ENCODE measurements around the gene CTBS. TPM values are rescaled to one million over a fixed set of nuclear protein-coding genes. Genes with fewer than 3 reads are reported as not detected.

The CTBS gene
- total RNA-seq, 2 donors from 2014 or later, result 21.5 to 28.3 TPM

GRCh38 chr1:84504580-84505492 is 69.4 kb downstream of the CTBS start:
- Histone ChIP-seq H3K4me3 (peak overlapping the region; percentile 71), H3K4me1 (ENCODE audit: control insufficient read depth in 1 of 2, low read depth in 2 of 2) (peaks cover 38 to 53% of the 10 kb centered on the region in 2 donors), H3K36me3 (peaks cover under 1% of the 10 kb centered on the region), H3K9me3 (no peaks in the 10 kb centered on the region), H3K27ac (peak overlapping the region; percentile 91 to 92), H3K27me3 (replicated peaks; ENCODE audit: insufficient read depth) (no peaks in the 10 kb centered on the region)
- no peak for TF ChIP-seq CTCF (IDR thresholded peaks at IDR 0.05)
- DNase-seq (ENCODE audit: low spot score), result no peak
- ATAC-seq (ENCODE audit: insufficient number of reproducible peaks, low FRiP score, low read depth), result no peak

GRCh38 chr1:84502927-84503326 is 71.3 kb downstream of the CTBS start:
- Histone ChIP-seq H3K9me3 (no peaks in the 10 kb centered on the region), H3K27me3 (replicated peaks; ENCODE audit: insufficient read depth) (no peaks in the 10 kb centered on the region), H3K4me1 (ENCODE audit: control insufficient read depth in 1 of 2, low read depth in 2 of 2) (peaks cover 38 to 53% of the 10 kb centered on the region in 2 donors), H3K27ac (no peak overlapping the region), H3K4me3 (peak overlapping the region; percentile 71), H3K36me3 (peaks cover 7% of the 10 kb centered on the region)
- TF ChIP-seq CTCF (IDR thresholded peaks at IDR 0.05), result no peak
- DNase-seq (ENCODE audit: low spot score) (no peak), ATAC-seq (ENCODE audit: insufficient number of reproducible peaks, low FRiP score, low read depth) (no peak)

Other genes starting within 250 kb of the CTBS start
- not detected for gene DNASE2B, start 176.0 kb downstream of the CTBS start, total RNA-seq
- 10 to 100 TPM; 17.9 to 33.2 TPM for gene RPF1, start 95.2 kb downstream of the CTBS start, total RNA-seq
- gene SPATA1, start 68.1 kb downstream of the CTBS start, total RNA-seq, result 1 to 10 TPM in 1 of 2 donors, under 1 TPM in 1; 0.14 to 3.6 TPM
- 100 to 1,000 TPM in 1 of 2 donors, 10 to 100 TPM in 1; 87.2 to 128 TPM for gene GNG5, start 67.9 kb downstream of the CTBS start, total RNA-seq
- gene SSX2IP, start 116.0 kb upstream of the CTBS start, total RNA-seq, result 10 to 100 TPM in 1 of 2 donors, 1 to 10 TPM in 1; 6.1 to 12.3 TPM